ENCODE data around the gene RNF180. TPM values are rescaled to one million over a fixed set of nuclear protein-coding genes. Genes with fewer than 3 reads are reported as not detected.

The RNF180 gene
- total and polyA plus RNA-seq, 4 donors = 1.4 to 24.4 (median 6.3) TPM

- peaks cover 0 to under 1% (median 0%) of the 10 kb centered on the region in 4 donors for H3K36me3 ChIP-seq (ENCODE audit: control insufficient read depth in 4 of 4, insufficient read depth in 4 of 4, low read length in 4 of 4)
- H3K4me3 ChIP-seq = no peak overlapping the region
- no peaks in the 10 kb centered on the region for H3K27me3 ChIP-seq (ENCODE audit: control insufficient read depth in 3 of 3, insufficient read depth in 3 of 3, low read length in 2 of 3)
- H3K9me3 ChIP-seq (ENCODE audit: control insufficient read depth in 4 of 4, insufficient read depth in 3 of 4, low read length in 3 of 4) = peaks cover 0 to 7% (median 0%) of the 10 kb centered on the region in 4 donors
- H3K27ac ChIP-seq (ENCODE audit: low read depth in 1 of 2, low read length in 1 of 2) = no peak overlapping the region
- no peaks in the 10 kb centered on the region for H3K4me1 ChIP-seq (ENCODE audit: control insufficient read depth in 5 of 5, insufficient read depth in 5 of 5, low read length in 5 of 5)
- DNase-seq (peak in 2 of 3 donors; percentile 60 to 67), ATAC-seq (ENCODE audit: insufficient read depth, low FRiP score) (no peak)
- 4 to 6% methylated on average over 4 of the region's 4 CpGs for WGBS, 2 donors
- H3K9ac ChIP-seq (ENCODE audit: insufficient read depth in 1 of 2, low read length in 2 of 2) = no peak overlapping the region
- peak; percentile 11 for TF ChIP-seq CTCF (IDR thresholded peaks at IDR 0.05; ENCODE audit: control extremely low read depth, extremely low read depth)
These were observed 63.6 kb downstream of the RNF180 start for GRCh38 chr5:64229163-64229774.

DNA sequence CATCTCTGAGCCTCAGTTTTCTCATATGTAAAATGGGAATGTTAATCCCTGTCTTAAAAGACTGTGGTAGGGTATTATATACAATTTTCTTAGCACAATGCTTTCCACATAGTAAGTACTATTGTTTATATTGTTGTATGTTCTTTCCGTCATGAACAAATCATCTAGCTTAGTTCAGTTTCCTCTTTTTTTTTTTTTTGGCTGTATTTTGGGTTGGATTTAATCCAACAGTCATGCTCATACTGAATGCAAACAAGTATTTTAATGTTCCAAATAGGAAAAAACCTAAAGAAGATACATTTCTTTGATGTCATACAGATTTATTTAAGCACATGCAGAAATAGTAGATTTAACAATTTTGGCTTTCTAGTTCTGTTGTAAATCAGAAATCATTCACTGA is 95.1 kb downstream of the RNF180 start:
- ATAC-seq (ENCODE audit: insufficient read depth, low FRiP score) = no peak
- Histone ChIP-seq H3K36me3 (ENCODE audit: control insufficient read depth in 4 of 4, insufficient read depth in 4 of 4, low read length in 4 of 4) (no peaks in the 10 kb centered on the region), H3K4me3 (no peak overlapping the region), H3K27ac (ENCODE audit: low read depth in 1 of 2, low read length in 1 of 2) (no peak overlapping the region), H3K9ac (ENCODE audit: insufficient read depth in 1 of 2, low read length in 2 of 2) (no peak overlapping the region), H3K4me1 (ENCODE audit: control insufficient read depth in 5 of 5, insufficient read depth in 5 of 5, low read length in 5 of 5) (no peaks in the 10 kb centered on the region), H3K9me3 (ENCODE audit: control insufficient read depth in 4 of 4, insufficient read depth in 3 of 4, low read length in 3 of 4) (no peaks in the 10 kb centered on the region), H3K27me3 (ENCODE audit: control insufficient read depth in 3 of 3, insufficient read depth in 3 of 3, low read length in 2 of 3) (no peaks in the 10 kb centered on the region)
- peak in 2 of 3 donors; percentile 68 to 84 for DNase-seq
- WGBS, 2 donors = 44 to 71% methylated on average over 1 of the region's 1 CpG
- TF ChIP-seq CTCF (IDR thresholded peaks at IDR 0.05; ENCODE audit: control extremely low read depth, extremely low read depth) = no peak

DNA sequence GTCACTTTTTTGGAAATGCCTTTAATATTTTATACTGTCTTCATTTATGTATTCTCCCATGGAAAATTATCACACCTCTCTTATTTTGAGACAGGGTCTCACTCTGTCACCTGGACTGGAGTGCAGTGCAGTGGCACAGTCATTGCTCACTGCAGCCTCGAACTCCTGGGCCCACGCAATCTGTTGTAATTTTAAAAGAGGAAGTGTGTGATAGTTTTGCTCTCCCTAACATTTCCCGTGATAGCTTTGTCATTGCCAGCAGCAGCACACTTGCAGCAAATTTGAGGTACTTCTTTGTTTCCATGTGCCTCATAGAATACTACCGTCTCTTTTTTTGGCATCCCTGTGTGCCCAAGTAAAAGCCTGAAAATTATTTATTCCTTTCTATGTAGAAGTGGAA is 103.5 kb downstream of the RNF180 start:
- no peak for ATAC-seq (ENCODE audit: insufficient read depth, low FRiP score)
- peaks cover 0 to 9% (median 0%) of the 10 kb centered on the region in 5 donors for H3K4me1 ChIP-seq (ENCODE audit: control insufficient read depth in 5 of 5, insufficient read depth in 5 of 5, low read length in 5 of 5)

More for the DNA sequence above, 103.5 kb downstream of the RNF180 start:
- H3K27ac ChIP-seq (ENCODE audit: low read depth in 1 of 2, low read length in 1 of 2) = no peak overlapping the region
- WGBS, 2 donors = 39 to 47% methylated on average over 4 of the region's 4 CpGs
- H3K36me3 ChIP-seq (ENCODE audit: control insufficient read depth in 4 of 4, insufficient read depth in 4 of 4, low read length in 4 of 4) = no peaks in the 10 kb centered on the region
- no peak overlapping the region for H3K4me3 ChIP-seq
- DNase-seq = no peak
- no peaks in the 10 kb centered on the region for H3K9me3 ChIP-seq (ENCODE audit: control insufficient read depth in 4 of 4, insufficient read depth in 3 of 4, low read length in 3 of 4)
- H3K27me3 ChIP-seq (ENCODE audit: control insufficient read depth in 3 of 3, insufficient read depth in 3 of 3, low read length in 2 of 3) = no peaks in the 10 kb centered on the region
- no peak for TF ChIP-seq CTCF (IDR thresholded peaks at IDR 0.05; ENCODE audit: control extremely low read depth, extremely low read depth)
- no peak overlapping the region for H3K9ac ChIP-seq (ENCODE audit: insufficient read depth in 1 of 2, low read length in 2 of 2)

All from lung (tissue), 12 donors.